DMS153 treated with DMSO at 0.1 percent for 48 hours (cell line): Measurements from ENCODE around the gene GORASP2.
A peak's percentile ranks its signal among the peaks of the same experiment; 100 is the strongest.
"Not testable (repeated sequence)": the region's sequence is repeated elsewhere in the genome, so short reads cannot be mapped to it uniquely, and the experiment has no call there.

Source experiments
- DNase-seq: peaks from one replicate; lab custom pipeline; 2025; ENCODE audit not compliant: unreplicated experiment; lab: John Stamatoyannopoulos, UW

The GORASP2 gene

GRCh38 chr2:170928824-170929685 is at the start of gene GORASP2:
Gene GORASP2 (plus strand): TSS chr2:170929253. CDS start chr2:170929341, 88 bp downstream.
- DNase-seq = peak; percentile 99

GRCh38 chr2:170881840-170882239 is 47.2 kb upstream of the GORASP2 start:
- no peak for DNase-seq

GRCh38 chr2:170882758-170883157 is 46.3 kb upstream of the GORASP2 start:
- no peak for DNase-seq

- DNase-seq = no peak
Measured at GRCh38 chr2:170883683-170884082, 45.4 kb upstream of the GORASP2 start.

- no peak for DNase-seq
Measured at GRCh38 chr2:170885130-170885791, 43.8 kb upstream of the GORASP2 start.

GRCh38 chr2:170886386-170886785 is 42.7 kb upstream of the GORASP2 start:
- DNase-seq = no peak

- no peak for DNase-seq
Measured at GRCh38 chr2:170887496-170887895, 41.6 kb upstream of the GORASP2 start.

- DNase-seq = no peak
Measured at GRCh38 chr2:170887896-170888295, 41.2 kb upstream of the GORASP2 start.

GRCh38 chr2:170891893-170892292 is 37.2 kb upstream of the GORASP2 start:
- DNase-seq = no peak

GRCh38 chr2:170892391-170892951 is 36.6 kb upstream of the GORASP2 start:
- no peak for DNase-seq

- DNase-seq = no peak
Measured at GRCh38 chr2:170895023-170895757, 33.9 kb upstream of the GORASP2 start.

- DNase-seq = no peak
Measured at GRCh38 chr2:170896622-170897021, 32.4 kb upstream of the GORASP2 start.

- no peak for DNase-seq
Measured at GRCh38 chr2:170897108-170897507, 31.9 kb upstream of the GORASP2 start.

- no peak for DNase-seq
Measured at GRCh38 chr2:170905864-170906263, 23.2 kb upstream of the GORASP2 start.

- DNase-seq = no peak
Measured at GRCh38 chr2:170911314-170911889, 17.7 kb upstream of the GORASP2 start.

GRCh38 chr2:170914994-170915666 is 13.9 kb upstream of the GORASP2 start:
- not testable (repeated sequence) for DNase-seq

GRCh38 chr2:170917219-170917913 is 11.7 kb upstream of the GORASP2 start:
- no peak for DNase-seq

- DNase-seq = no peak
Measured at GRCh38 chr2:170917957-170918356, 11.1 kb upstream of the GORASP2 start.

GRCh38 chr2:170921873-170922272 is 7.2 kb upstream of the GORASP2 start:
- not testable (repeated sequence) for DNase-seq
